HPDE6-E6E7 (cell line): Measurements from ENCODE around the gene HYDIN.
"Not testable (repeated sequence)": the region's sequence is repeated elsewhere in the genome, so short reads cannot be mapped to it uniquely, and the experiment has no call there.

ENCODE experiments used
- DNase-seq: peaks from one replicate; pipeline ENCODE4 v3.0.0; 2011; ENCODE audit warnings: missing footprints; ENCODE audit errors: extremely low spot score

The HYDIN gene

GRCh38 chr16:71109656-71110208 is 120.8 kb downstream of the HYDIN start:
- DNase-seq, result not testable (repeated sequence)

GRCh38 chr16:71105881-71106280 is 124.6 kb downstream of the HYDIN start:
- not testable (repeated sequence) for DNase-seq

GRCh38 chr16:71083573-71083972 is 146.9 kb downstream of the HYDIN start:
- DNase-seq, result not testable (repeated sequence)

- DNase-seq, result not testable (repeated sequence)
Measured at GRCh38 chr16:71080777-71081176, 149.7 kb downstream of the HYDIN start.

- DNase-seq, result not testable (repeated sequence)
Measured at GRCh38 chr16:71080262-71080661, 150.3 kb downstream of the HYDIN start.

- DNase-seq, result not testable (repeated sequence)
Measured at GRCh38 chr16:71070651-71071050, 159.9 kb downstream of the HYDIN start.

- not testable (repeated sequence) for DNase-seq
Measured at GRCh38 chr16:71069842-71070241, 160.7 kb downstream of the HYDIN start.

- not testable (repeated sequence) for DNase-seq
Measured at GRCh38 chr16:71053897-71054609, 176.5 kb downstream of the HYDIN start.

- DNase-seq, result not testable (repeated sequence)
Measured at GRCh38 chr16:71050307-71050706, 180.2 kb downstream of the HYDIN start.

GRCh38 chr16:71039368-71040111 is 191.0 kb downstream of the HYDIN start:
- not testable (repeated sequence) for DNase-seq

- DNase-seq, result not testable (repeated sequence)
Measured at GRCh38 chr16:71038421-71038820, 192.1 kb downstream of the HYDIN start.

GRCh38 chr16:71037987-71038386 is 192.5 kb downstream of the HYDIN start:
- DNase-seq, result not testable (repeated sequence)

- not testable (repeated sequence) for DNase-seq
Measured at GRCh38 chr16:71028032-71028727, 202.3 kb downstream of the HYDIN start.

- DNase-seq, result not testable (repeated sequence)
Measured at GRCh38 chr16:71027511-71027910, 203.0 kb downstream of the HYDIN start.

- DNase-seq, result not testable (repeated sequence)
Measured at GRCh38 chr16:71023851-71024439, 206.6 kb downstream of the HYDIN start.

- not testable (repeated sequence) for DNase-seq
Measured at GRCh38 chr16:71021961-71022537, 208.5 kb downstream of the HYDIN start.

GRCh38 chr16:71019067-71019682 is 211.3 kb downstream of the HYDIN start:
- not testable (repeated sequence) for DNase-seq

- DNase-seq, result not testable (repeated sequence)
Measured at GRCh38 chr16:71015419-71015818, 215.1 kb downstream of the HYDIN start.

GRCh38 chr16:71009440-71010223 is 220.9 kb downstream of the HYDIN start:
- DNase-seq, result not testable (repeated sequence)

- not testable (repeated sequence) for DNase-seq
Measured at GRCh38 chr16:71006516-71006915, 224.0 kb downstream of the HYDIN start.
